Mesenchymal stem cell (in vitro differentiated cells and primary cell): Measurements from ENCODE around the gene HRC.
"Not testable (repeated sequence)": the region's sequence is repeated elsewhere in the genome, so short reads cannot be mapped to it uniquely, and the experiment has no call there.

ENCODE experiments used
- DNase-seq: peaks from one replicate; pipeline ENCODE4 v3.0.0-alpha.2; 2013
- H2AFZ ChIP-seq: one replicate; pipeline ENCODE4 v1.6.1; 2013; ENCODE audit warnings: low read depth, mild to moderate bottlenecking, control low read depth, inconsistent platforms, low read length, moderate library complexity
- H2AK5ac ChIP-seq: 2 replicates; pipeline ENCODE4 v1.6.1; 2013; ENCODE audit warnings: low read length, moderate library complexity, mild to moderate bottlenecking, inconsistent platforms; ENCODE audit not compliant: severe bottlenecking
- H2BK120ac ChIP-seq: one replicate; pipeline ENCODE4 v1.6.1; 2013; ENCODE audit warnings: low read depth, mild to moderate bottlenecking, inconsistent platforms, low read length, moderate library complexity
- H2BK12ac ChIP-seq, 2 experiments: one replicate each; pipeline ENCODE4 v1.6.1; 2013; ENCODE audit warnings: inconsistent platforms in 2 of 2, low read length in 2 of 2, mild to moderate bottlenecking in 2 of 2, moderate library complexity in 2 of 2, control low read depth in 1 of 2
- H2BK15ac ChIP-seq: one replicate; pipeline ENCODE4 v1.6.1; 2013; ENCODE audit warnings: mild to moderate bottlenecking, low read depth, inconsistent platforms; ENCODE audit not compliant: poor library complexity, severe bottlenecking
- H2BK5ac ChIP-seq: 2 replicates; pipeline ENCODE4 v1.6.1; 2013; ENCODE audit warnings: low read depth, mild to moderate bottlenecking, low read length, control low read depth, inconsistent platforms; ENCODE audit not compliant: poor library complexity, severe bottlenecking
- H3K14ac ChIP-seq, 2 experiments: one replicate each; pipeline ENCODE4 v1.6.1; 2013; ENCODE audit warnings: inconsistent platforms in 2 of 2, low read length in 2 of 2, control low read depth in 1 of 2, mild to moderate bottlenecking in 1 of 2, moderate library complexity in 1 of 2
- H3K18ac ChIP-seq, 2 experiments: one replicate each; pipeline ENCODE4 v1.6.1; 2013; ENCODE audit warnings: inconsistent platforms in 2 of 2, low read length in 2 of 2, control low read depth in 1 of 2, low read depth in 1 of 2, mild to moderate bottlenecking in 1 of 2
- H3K23ac ChIP-seq, 2 experiments: one replicate each; pipeline ENCODE4 v1.6.1; 2013; ENCODE audit warnings: inconsistent platforms in 2 of 2, low read length in 2 of 2, mild to moderate bottlenecking in 2 of 2, moderate library complexity in 2 of 2, control low read depth in 1 of 2
- H3K27ac ChIP-seq: 2 replicates; pipeline ENCODE4 v1.5.1; 2013; ENCODE audit warnings: mild to moderate bottlenecking, moderate library complexity, low read length, control low read depth, inconsistent platforms; ENCODE audit not compliant: poor library complexity, severe bottlenecking
- H3K27me3 ChIP-seq, 2 experiments: 2 replicates each; pipeline versions ENCODE4 v1.6.1 to v1.7.0; 2013; ENCODE audit warnings: low read length in 2 of 2, mild to moderate bottlenecking in 2 of 2, moderate library complexity in 2 of 2, control low read depth in 1 of 2, inconsistent platforms in 1 of 2; ENCODE audit not compliant: control insufficient read depth in 1 of 2, insufficient read depth in 1 of 2
- H3K36me3 ChIP-seq, 2 experiments: 2 replicates each; pipeline versions ENCODE4 v1.6.1 to v1.7.0; 2013; ENCODE audit warnings: low read length in 2 of 2, control low read depth in 1 of 2, inconsistent platforms in 1 of 2, low read depth in 1 of 2, mild to moderate bottlenecking in 1 of 2; ENCODE audit not compliant: insufficient read depth in 2 of 2, control insufficient read depth in 1 of 2
- H3K4ac ChIP-seq, 2 experiments: one replicate each; pipeline ENCODE4 v1.6.1; 2013; ENCODE audit warnings: inconsistent platforms in 2 of 2, low read length in 2 of 2, mild to moderate bottlenecking in 2 of 2, moderate library complexity in 2 of 2, control low read depth in 1 of 2, low read depth in 1 of 2
- H3K4me1 ChIP-seq: 2 replicates; pipeline ENCODE4 v1.6.1; 2013; ENCODE audit warnings: low read depth, low read length, control low read depth; ENCODE audit not compliant: control insufficient read depth, insufficient read depth
- H3K4me2 ChIP-seq: 2 replicates; pipeline ENCODE4 v1.6.1; 2013; ENCODE audit warnings: low read length, mild to moderate bottlenecking, inconsistent platforms; ENCODE audit not compliant: poor library complexity, severe bottlenecking
- H3K4me3 ChIP-seq, 2 experiments: 2 replicates each; pipeline versions ENCODE4 v1.5.1 to v1.7.0; 2013; ENCODE audit warnings: low read length in 2 of 2, mild to moderate bottlenecking in 2 of 2, control low read depth in 1 of 2, low read depth in 1 of 2; ENCODE audit not compliant: insufficient read depth in 1 of 2
- H3K79me1 ChIP-seq: replicated peaks from 2 replicates; pipeline ENCODE4 v1.6.1; 2013; ENCODE audit warnings: mild to moderate bottlenecking, control low read depth, low read length, inconsistent platforms; ENCODE audit not compliant: poor library complexity, severe bottlenecking
- H3K9ac ChIP-seq: 2 replicates; pipeline ENCODE4 v1.7.0; 2013; ENCODE audit warnings: mild to moderate bottlenecking, low read length, moderate library complexity
- H3K9me3 ChIP-seq: 2 replicates; pipeline ENCODE4 v1.7.0; 2013; ENCODE audit warnings: mild to moderate bottlenecking, low read length; ENCODE audit not compliant: control insufficient read depth
- H4K8ac ChIP-seq: one replicate; pipeline ENCODE4 v1.6.1; 2013; ENCODE audit warnings: inconsistent platforms, mild to moderate bottlenecking, low read length, moderate library complexity
- H4K91ac ChIP-seq: one replicate; pipeline ENCODE4 v1.6.1; 2013; ENCODE audit warnings: mild to moderate bottlenecking, low read length, inconsistent platforms
- WGBS: methylation state at CpG from one replicate; pipeline ENCODE4 v1.1.7; 2013; ENCODE audit warnings: mixed read lengths; 5-methylcytosine and 5-hydroxymethylcytosine counted together

The HRC gene

DNA sequence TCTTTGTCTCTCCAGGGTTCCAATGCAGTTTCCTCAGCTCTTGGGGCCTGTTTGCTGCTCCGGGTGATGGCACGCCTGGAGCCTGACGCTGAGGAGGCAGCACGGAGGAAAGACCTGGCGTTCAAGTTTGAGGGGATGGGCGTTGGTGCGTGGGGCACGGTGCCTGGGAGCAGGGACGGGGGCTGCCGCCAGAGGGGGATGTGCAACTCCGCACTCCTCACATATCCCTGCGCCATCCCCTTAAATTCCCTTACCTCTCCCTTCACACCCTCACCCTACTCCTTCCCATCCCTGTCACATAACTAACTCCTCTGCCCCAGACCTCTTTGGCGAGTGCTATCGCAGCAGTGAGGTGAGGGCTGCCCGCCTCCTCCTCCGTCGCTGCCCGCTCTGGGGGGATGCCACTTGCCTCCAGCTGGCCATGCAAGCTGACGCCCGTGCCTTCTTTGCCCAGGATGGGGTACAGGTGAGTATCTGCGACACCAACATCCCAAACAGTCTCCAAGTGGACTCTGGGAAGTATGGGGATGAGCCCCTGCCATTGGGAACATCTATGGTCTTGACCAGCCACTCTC is 33.5 kb upstream of the HRC start:
- H3K9ac ChIP-seq, result no peak overlapping the region
- 80% methylated on average over 20 of the region's 21 CpGs for WGBS
- no peak overlapping the region for H2BK120ac ChIP-seq
- no peak overlapping the region for H2BK12ac ChIP-seq
- no peak for DNase-seq
- H3K14ac ChIP-seq, result no peak overlapping the region
- no peak overlapping the region for H3K4me3 ChIP-seq
- H4K91ac ChIP-seq, result no peak overlapping the region
- no peak overlapping the region for H2BK5ac ChIP-seq
- H3K27ac ChIP-seq, result no peak overlapping the region
- H3K79me1 ChIP-seq, result peaks cover 1% of the 10 kb centered on the region
- no peak overlapping the region for H3K23ac ChIP-seq
- H3K36me3 ChIP-seq, result peaks cover 55 to 87% of the 10 kb centered on the region in 2 experiments
- H2AK5ac ChIP-seq, result no peak overlapping the region
- H4K8ac ChIP-seq, result peak overlapping the region; percentile 1
- H3K18ac ChIP-seq, result no peak overlapping the region
- no peak overlapping the region for H3K4me2 ChIP-seq
- no peaks in the 10 kb centered on the region for H3K27me3 ChIP-seq
- no peak overlapping the region for H3K4ac ChIP-seq
- H2BK15ac ChIP-seq, result no peak overlapping the region
- H3K9me3 ChIP-seq, result no peaks in the 10 kb centered on the region
- H2AFZ ChIP-seq, result no peak overlapping the region
- peaks cover 2% of the 10 kb centered on the region for H3K4me1 ChIP-seq

DNA sequence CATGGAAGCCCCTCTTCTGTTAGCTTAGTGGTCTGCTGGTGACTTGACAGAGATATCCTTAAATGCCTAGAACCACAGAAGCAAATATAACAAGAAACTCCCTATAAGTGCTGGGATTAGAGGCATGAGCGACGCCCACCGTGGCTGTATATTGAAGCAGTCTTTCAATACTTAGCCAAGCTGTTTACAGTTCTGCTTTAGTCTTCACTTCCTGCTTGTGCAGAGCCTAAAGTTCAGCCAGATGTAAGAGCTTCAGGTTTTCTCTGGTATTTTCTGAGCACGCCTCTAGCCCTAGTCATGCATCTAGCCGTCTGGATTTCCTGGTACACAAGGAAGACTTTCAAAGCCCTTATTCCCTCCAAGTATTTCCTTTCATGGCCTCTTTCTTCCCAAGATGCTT is 30.9 kb upstream of the HRC start:
- no peak overlapping the region for H3K27ac ChIP-seq
- H2BK12ac ChIP-seq, result no peak overlapping the region
- H2BK120ac ChIP-seq, result no peak overlapping the region
- H3K4ac ChIP-seq, result no peak overlapping the region
- H2AFZ ChIP-seq, result no peak overlapping the region
- no peak overlapping the region for H4K91ac ChIP-seq
- no peak for DNase-seq
- no peak overlapping the region for H2BK5ac ChIP-seq
- no peaks in the 10 kb centered on the region for H3K9me3 ChIP-seq
- no peaks in the 10 kb centered on the region for H3K27me3 ChIP-seq
- no peak overlapping the region for H4K8ac ChIP-seq
- H2BK15ac ChIP-seq, result no peak overlapping the region
- no peak overlapping the region for H3K4me2 ChIP-seq
- 68% methylated on average over 5 of the region's 5 CpGs for WGBS
- no peak overlapping the region for H3K23ac ChIP-seq
- H3K18ac ChIP-seq, result no peak overlapping the region
- peaks cover 56 to 82% of the 10 kb centered on the region in 2 experiments for H3K36me3 ChIP-seq
- peaks cover 2% of the 10 kb centered on the region for H3K4me1 ChIP-seq
- H3K4me3 ChIP-seq, result no peak overlapping the region
- H3K9ac ChIP-seq, result no peak overlapping the region
- no peak overlapping the region for H3K14ac ChIP-seq
- H2AK5ac ChIP-seq, result no peak overlapping the region
- peaks cover 1% of the 10 kb centered on the region for H3K79me1 ChIP-seq

DNA sequence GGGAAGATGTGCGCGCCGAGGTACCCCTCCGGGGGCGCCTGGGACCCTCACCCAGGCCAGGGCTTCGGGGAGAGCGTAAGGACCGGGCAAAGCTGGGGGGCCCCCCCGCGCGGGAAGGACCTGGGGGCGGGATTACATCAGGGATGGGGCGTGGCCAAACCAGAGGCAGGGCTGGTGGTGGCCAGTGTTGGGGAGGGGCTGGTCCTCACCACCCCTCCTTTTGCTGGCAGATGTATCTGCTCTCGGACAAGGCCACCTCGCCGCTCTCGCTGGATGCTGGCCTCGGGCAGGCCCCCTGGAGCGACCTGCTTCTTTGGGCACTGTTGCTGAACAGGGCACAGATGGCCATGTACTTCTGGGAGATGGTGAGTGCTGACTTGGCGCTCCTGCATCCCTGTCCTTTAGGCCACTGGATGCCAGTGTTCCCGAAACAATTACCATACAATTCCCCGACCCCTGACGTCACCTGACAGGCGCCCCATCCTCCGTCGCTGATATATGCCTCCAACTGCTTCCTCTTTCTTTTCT is 27.7 kb upstream of the HRC start:
- no peaks in the 10 kb centered on the region for H3K79me1 ChIP-seq
- no peak overlapping the region for H2BK12ac ChIP-seq
- no peak overlapping the region for H3K4ac ChIP-seq
- H4K8ac ChIP-seq, result no peak overlapping the region
- no peak overlapping the region for H3K9ac ChIP-seq
- no peak overlapping the region for H2BK120ac ChIP-seq
- DNase-seq, result no peak
- no peaks in the 10 kb centered on the region for H3K4me1 ChIP-seq
- no peaks in the 10 kb centered on the region for H3K27me3 ChIP-seq
- H3K4me3 ChIP-seq, result no peak overlapping the region
- no peak overlapping the region for H2AK5ac ChIP-seq
- no peak overlapping the region for H3K4me2 ChIP-seq
- no peak overlapping the region for H2AFZ ChIP-seq
- 78% methylated on average over 26 of the region's 26 CpGs for WGBS
- no peak overlapping the region for H3K18ac ChIP-seq
- no peaks in the 10 kb centered on the region for H3K9me3 ChIP-seq
- no peak overlapping the region for H3K27ac ChIP-seq
- peaks cover 37 to 65% of the 10 kb centered on the region in 2 experiments for H3K36me3 ChIP-seq
- no peak overlapping the region for H4K91ac ChIP-seq
- H2BK5ac ChIP-seq, result no peak overlapping the region
- no peak overlapping the region for H3K14ac ChIP-seq
- H3K23ac ChIP-seq, result no peak overlapping the region
- H2BK15ac ChIP-seq, result no peak overlapping the region

DNA sequence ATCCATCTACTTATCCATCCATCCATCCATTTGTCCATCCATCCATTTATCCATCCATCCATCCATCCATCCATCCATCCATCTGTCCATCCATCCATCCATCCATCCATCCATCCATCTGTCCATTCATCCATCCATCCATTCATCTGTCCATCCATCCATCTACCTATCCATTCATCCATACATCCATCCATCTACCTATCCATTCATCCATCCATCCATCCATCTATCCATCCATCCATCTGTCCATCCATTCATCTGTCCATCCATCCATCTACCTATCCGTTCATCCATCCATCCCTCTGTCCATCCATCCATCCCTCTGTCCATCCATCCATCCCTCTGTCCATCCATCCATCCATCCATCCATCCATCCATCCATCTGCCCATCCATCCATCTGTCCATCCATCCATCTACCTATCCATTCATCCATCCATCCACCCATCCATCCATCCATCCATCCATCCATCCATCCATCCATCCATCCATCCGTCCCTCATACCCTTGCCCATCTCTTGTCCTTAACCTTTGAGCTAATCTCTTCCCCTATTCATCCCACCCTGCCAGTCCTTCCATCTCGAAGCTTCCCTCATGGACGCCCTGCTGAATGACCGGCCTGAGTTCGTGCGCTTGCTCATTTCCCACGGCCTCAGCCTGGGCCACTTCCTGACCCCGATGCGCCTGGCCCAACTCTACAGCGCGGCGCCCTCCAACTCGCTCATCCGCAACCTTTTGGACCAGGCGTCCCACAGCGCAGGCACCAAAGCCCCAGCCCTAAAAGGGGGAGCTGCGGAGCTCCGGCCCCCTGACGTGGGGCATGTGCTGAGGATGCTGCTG is 27.0 kb upstream of the HRC start:
- H2AFZ ChIP-seq, H3K4me3 ChIP-seq, H3K9me3 ChIP-seq, H2BK120ac ChIP-seq, H2BK15ac ChIP-seq, H4K8ac ChIP-seq, H3K27ac ChIP-seq, H4K91ac ChIP-seq, H3K4me1 ChIP-seq, H3K23ac ChIP-seq, H2BK5ac ChIP-seq, DNase-seq, H3K4me2 ChIP-seq, H2AK5ac ChIP-seq, H2BK12ac ChIP-seq, H3K9ac ChIP-seq, H3K79me1 ChIP-seq, H3K14ac ChIP-seq, H3K18ac ChIP-seq, H3K4ac ChIP-seq, H3K27me3 ChIP-seq: not testable (repeated sequence)
- WGBS, result 80% methylated on average over 19 of the region's 20 CpGs
- H3K36me3 ChIP-seq, result peaks cover 35 to 58% of the 10 kb centered on the region in 2 experiments
